GM12878 (cell line): Measurements from ENCODE around the gene CCDC141. TPM values are rescaled to one million over a fixed set of nuclear protein-coding genes. Genes with fewer than 3 reads are reported as not detected.

Source experiments
- ATF7 ChIP-seq: fragments of 450-650 bp; IDR thresholded peaks from 2 replicates; pipeline ENCODE4 v1.6.1; 2016; ENCODE audit warnings: low read depth, mild to moderate bottlenecking
- IKZF2 ChIP-seq, 2 experiments: fragments of 450-650 bp; IDR thresholded peaks; 2 replicates each; pipeline ENCODE4 v1.6.1; 2017; ENCODE audit warnings: mild to moderate bottlenecking in 2 of 2, moderate library complexity in 2 of 2
- MTA2 ChIP-seq: fragments of 450-650 bp; IDR thresholded peaks from 2 replicates; pipeline ENCODE4 v1.6.1; 2016; ENCODE audit warnings: low read depth, mild to moderate bottlenecking, moderate library complexity
- NBN ChIP-seq: fragments of 450-650 bp; IDR thresholded peaks from 2 replicates; pipeline ENCODE4 v1.6.1; 2016
- POU2F2 ChIP-seq: IDR thresholded peaks from 3 replicates; pipeline ENCODE4 v1.6.1; 2011; ENCODE audit warnings: low read depth, mild to moderate bottlenecking, low read length, borderline replicate concordance
- RAD51 ChIP-seq: fragments of 450-650 bp; IDR thresholded peaks from 2 replicates; pipeline ENCODE4 v1.6.1; 2016; ENCODE audit warnings: moderate library complexity, mild to moderate bottlenecking, inconsistent platforms
- RELA ChIP-seq: fragments of 450-650 bp; IDR thresholded peaks from 2 replicates; pipeline ENCODE4 v1.8.0; 2014; ENCODE audit warnings: borderline replicate concordance; ENCODE audit not compliant: partially characterized antibody
- SMAD5 ChIP-seq: IDR thresholded peaks from 2 replicates; pipeline ENCODE4 v1.6.1; 2016; ENCODE audit warnings: antibody characterized with exemption, low read depth
- polyA plus RNA-seq, 11 experiments: library from polyadenylated mRNA; depleted of rRNA in 4 of 11; unstranded in 6 of 11; stranded (reverse) in 5 of 11; fragments of >200 nt; fragmentation: Nextera tagmentation in 4 of 11; fragmentation: Illumina TruSeq in 1 of 11; extraction: Ambion mirVana in 4 of 11; extraction: Trizol in 1 of 11; gene quantifications; 1 replicate in 1 of 11; 2 replicates in 10 of 11; pipeline versions ENCODE4 v1.2.1 to v1.2.3, GENCODE V29; 2011 to 2016; ENCODE audit warnings: inconsistent platforms in 2 of 11, missing spikeins in 2 of 11, low read depth in 1 of 11
- total RNA-seq, 4 experiments: library from RNA; depleted of rRNA in 3 of 4; stranded (reverse); fragments of >200 nt in 3 of 4; fragmentation: Illumina TruSeq in 1 of 4; extraction: Trizol in 1 of 4; gene quantifications; 2 replicates each; pipeline versions ENCODE4 v1.2.1 to v1.2.3, GENCODE V29; 2013 to 2021
- TF ChIP-seq, protein P1 (sequence below): fragments of 450-650 bp; IDR thresholded peaks from 2 replicates; pipeline ENCODE4 v1.6.1; 2016; ENCODE audit warnings: mild to moderate bottlenecking, moderate library complexity, borderline replicate concordance
- TF ChIP-seq, protein P2 (sequence below): fragments of 450-650 bp; IDR thresholded peaks from 2 replicates; pipeline ENCODE4 v1.6.1; 2016; ENCODE audit warnings: mild to moderate bottlenecking
- TF ChIP-seq, protein P3 (sequence below): IDR thresholded peaks from 2 replicates; pipeline ENCODE4 v1.6.1; 2011; ENCODE audit warnings: mild to moderate bottlenecking, low read depth, low read length, moderate library complexity; ENCODE audit not compliant: insufficient replicate concordance
- TF ChIP-seq, protein P4 (sequence below): IDR thresholded peaks from 2 replicates; pipeline ENCODE4 v1.6.1; 2012; ENCODE audit warnings: mild to moderate bottlenecking, low read depth, low read length
- TF ChIP-seq, protein P5 (sequence below), 3 experiments: IDR thresholded peaks in 2 of 3; conservative IDR thresholded peaks in 1 of 3; 2 replicates each; pipeline ENCODE4 v1.5.1; 2011; ENCODE audit warnings: low read depth in 3 of 3, low read length in 3 of 3, mild to moderate bottlenecking in 3 of 3, control low read depth in 2 of 3, moderate library complexity in 2 of 3, inconsistent platforms in 1 of 3, mixed read lengths in 1 of 3; ENCODE audit not compliant: control insufficient read depth in 2 of 3, insufficient read depth in 1 of 3; ENCODE audit errors: extremely low read depth in 1 of 3
- TF ChIP-seq, protein P6 (sequence below): fragments of 450-650 bp; IDR thresholded peaks from 2 replicates; pipeline ENCODE4 v1.6.1; 2014; ENCODE audit warnings: mild to moderate bottlenecking
- TF ChIP-seq, protein P7 (sequence below): IDR thresholded peaks from 2 replicates; pipeline ENCODE4 v1.6.1; 2012; ENCODE audit warnings: low read length, inconsistent platforms

Gene CCDC141
- total and polyA plus RNA-seq, 10 of the 15 experiments (the other 5 are each of a cell fraction or from before 2014, with no cell fraction given) = 0.84 to 12.5 (median 3.6) TPM

DNA sequence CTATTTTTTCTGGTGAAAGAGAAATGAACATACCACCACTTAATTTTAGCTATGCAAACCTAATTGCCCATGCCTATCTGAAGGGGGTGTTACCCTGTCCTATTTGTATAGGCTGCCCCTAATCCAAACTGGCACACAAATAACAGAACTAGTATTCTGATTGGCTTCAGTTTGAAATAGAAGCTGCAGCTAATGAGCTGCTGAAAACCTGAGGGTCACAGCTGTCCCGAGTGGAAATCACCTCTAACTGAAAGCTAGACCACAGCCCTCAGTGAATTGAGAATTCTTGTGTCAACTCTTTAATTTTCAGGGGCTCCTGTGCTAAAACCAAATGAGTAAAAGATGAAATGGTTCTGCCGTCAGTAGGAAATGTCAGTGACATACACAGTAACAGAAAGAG, 28.7 kb downstream of the CCDC141 start (continued):
- TF ChIP-seq ATF7 (peak; percentile 58; the same call in 1 of the 2 replicates), NBN (peak; percentile 85), RELA (peak; percentile 91), MTA2 (peak; percentile 98), RAD51 (no peak), SMAD5 (no peak), POU2F2 (peak; percentile 72; the same call in 1 of the 3 replicates), IKZF2 (IDR thresholded peaks at IDR 0.05) (peak in 1 of 2 experiments; percentile 70; a peak in 2 of 4 replicates)
- TF ChIP-seq, protein P1, sequence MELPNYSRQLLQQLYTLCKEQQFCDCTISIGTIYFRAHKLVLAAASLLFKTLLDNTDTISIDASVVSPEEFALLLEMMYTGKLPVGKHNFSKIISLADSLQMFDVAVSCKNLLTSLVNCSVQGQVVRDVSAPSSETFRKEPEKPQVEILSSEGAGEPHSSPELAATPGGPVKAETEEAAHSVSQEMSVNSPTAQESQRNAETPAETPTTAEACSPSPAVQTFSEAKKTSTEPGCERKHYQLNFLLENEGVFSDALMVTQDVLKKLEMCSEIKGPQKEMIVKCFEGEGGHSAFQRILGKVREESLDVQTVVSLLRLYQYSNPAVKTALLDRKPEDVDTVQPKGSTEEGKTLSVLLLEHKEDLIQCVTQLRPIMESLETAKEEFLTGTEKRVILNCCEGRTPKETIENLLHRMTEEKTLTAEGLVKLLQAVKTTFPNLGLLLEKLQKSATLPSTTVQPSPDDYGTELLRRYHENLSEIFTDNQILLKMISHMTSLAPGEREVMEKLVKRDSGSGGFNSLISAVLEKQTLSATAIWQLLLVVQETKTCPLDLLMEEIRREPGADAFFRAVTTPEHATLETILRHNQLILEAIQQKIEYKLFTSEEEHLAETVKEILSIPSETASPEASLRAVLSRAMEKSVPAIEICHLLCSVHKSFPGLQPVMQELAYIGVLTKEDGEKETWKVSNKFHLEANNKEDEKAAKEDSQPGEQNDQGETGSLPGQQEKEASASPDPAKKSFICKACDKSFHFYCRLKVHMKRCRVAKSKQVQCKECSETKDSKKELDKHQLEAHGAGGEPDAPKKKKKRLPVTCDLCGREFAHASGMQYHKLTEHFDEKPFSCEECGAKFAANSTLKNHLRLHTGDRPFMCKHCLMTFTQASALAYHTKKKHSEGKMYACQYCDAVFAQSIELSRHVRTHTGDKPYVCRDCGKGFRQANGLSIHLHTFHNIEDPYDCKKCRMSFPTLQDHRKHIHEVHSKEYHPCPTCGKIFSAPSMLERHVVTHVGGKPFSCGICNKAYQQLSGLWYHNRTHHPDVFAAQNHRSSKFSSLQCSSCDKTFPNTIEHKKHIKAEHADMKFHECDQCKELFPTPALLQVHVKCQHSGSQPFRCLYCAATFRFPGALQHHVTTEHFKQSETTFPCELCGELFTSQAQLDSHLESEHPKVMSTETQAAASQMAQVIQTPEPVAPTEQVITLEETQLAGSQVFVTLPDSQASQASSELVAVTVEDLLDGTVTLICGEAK = no peak
- TF ChIP-seq, protein P2, sequence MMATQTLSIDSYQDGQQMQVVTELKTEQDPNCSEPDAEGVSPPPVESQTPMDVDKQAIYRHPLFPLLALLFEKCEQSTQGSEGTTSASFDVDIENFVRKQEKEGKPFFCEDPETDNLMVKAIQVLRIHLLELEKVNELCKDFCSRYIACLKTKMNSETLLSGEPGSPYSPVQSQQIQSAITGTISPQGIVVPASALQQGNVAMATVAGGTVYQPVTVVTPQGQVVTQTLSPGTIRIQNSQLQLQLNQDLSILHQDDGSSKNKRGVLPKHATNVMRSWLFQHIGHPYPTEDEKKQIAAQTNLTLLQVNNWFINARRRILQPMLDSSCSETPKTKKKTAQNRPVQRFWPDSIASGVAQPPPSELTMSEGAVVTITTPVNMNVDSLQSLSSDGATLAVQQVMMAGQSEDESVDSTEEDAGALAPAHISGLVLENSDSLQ = peak; percentile 56
- TF ChIP-seq, protein P3, sequence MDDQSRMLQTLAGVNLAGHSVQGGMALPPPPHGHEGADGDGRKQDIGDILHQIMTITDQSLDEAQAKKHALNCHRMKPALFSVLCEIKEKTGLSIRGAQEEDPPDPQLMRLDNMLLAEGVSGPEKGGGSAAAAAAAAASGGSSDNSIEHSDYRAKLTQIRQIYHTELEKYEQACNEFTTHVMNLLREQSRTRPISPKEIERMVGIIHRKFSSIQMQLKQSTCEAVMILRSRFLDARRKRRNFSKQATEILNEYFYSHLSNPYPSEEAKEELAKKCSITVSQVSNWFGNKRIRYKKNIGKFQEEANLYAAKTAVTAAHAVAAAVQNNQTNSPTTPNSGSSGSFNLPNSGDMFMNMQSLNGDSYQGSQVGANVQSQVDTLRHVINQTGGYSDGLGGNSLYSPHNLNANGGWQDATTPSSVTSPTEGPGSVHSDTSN = no peak
- TF ChIP-seq, protein P4, sequence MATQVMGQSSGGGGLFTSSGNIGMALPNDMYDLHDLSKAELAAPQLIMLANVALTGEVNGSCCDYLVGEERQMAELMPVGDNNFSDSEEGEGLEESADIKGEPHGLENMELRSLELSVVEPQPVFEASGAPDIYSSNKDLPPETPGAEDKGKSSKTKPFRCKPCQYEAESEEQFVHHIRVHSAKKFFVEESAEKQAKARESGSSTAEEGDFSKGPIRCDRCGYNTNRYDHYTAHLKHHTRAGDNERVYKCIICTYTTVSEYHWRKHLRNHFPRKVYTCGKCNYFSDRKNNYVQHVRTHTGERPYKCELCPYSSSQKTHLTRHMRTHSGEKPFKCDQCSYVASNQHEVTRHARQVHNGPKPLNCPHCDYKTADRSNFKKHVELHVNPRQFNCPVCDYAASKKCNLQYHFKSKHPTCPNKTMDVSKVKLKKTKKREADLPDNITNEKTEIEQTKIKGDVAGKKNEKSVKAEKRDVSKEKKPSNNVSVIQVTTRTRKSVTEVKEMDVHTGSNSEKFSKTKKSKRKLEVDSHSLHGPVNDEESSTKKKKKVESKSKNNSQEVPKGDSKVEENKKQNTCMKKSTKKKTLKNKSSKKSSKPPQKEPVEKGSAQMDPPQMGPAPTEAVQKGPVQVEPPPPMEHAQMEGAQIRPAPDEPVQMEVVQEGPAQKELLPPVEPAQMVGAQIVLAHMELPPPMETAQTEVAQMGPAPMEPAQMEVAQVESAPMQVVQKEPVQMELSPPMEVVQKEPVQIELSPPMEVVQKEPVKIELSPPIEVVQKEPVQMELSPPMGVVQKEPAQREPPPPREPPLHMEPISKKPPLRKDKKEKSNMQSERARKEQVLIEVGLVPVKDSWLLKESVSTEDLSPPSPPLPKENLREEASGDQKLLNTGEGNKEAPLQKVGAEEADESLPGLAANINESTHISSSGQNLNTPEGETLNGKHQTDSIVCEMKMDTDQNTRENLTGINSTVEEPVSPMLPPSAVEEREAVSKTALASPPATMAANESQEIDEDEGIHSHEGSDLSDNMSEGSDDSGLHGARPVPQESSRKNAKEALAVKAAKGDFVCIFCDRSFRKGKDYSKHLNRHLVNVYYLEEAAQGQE = no peak
- TF ChIP-seq, protein P5, sequence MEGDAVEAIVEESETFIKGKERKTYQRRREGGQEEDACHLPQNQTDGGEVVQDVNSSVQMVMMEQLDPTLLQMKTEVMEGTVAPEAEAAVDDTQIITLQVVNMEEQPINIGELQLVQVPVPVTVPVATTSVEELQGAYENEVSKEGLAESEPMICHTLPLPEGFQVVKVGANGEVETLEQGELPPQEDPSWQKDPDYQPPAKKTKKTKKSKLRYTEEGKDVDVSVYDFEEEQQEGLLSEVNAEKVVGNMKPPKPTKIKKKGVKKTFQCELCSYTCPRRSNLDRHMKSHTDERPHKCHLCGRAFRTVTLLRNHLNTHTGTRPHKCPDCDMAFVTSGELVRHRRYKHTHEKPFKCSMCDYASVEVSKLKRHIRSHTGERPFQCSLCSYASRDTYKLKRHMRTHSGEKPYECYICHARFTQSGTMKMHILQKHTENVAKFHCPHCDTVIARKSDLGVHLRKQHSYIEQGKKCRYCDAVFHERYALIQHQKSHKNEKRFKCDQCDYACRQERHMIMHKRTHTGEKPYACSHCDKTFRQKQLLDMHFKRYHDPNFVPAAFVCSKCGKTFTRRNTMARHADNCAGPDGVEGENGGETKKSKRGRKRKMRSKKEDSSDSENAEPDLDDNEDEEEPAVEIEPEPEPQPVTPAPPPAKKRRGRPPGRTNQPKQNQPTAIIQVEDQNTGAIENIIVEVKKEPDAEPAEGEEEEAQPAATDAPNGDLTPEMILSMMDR (IDR thresholded peaks at IDR 0.05 in 2 of 3, conservative IDR thresholded peaks at IDR 0.05 in 1 of 3; ENCODE audit: control insufficient read depth in 2 of 3, extremely low read depth in 1 of 3, insufficient read depth in 1 of 3, low read depth in 3 of 3, low read length in 3 of 3) = no peak
- TF ChIP-seq, protein P6, sequence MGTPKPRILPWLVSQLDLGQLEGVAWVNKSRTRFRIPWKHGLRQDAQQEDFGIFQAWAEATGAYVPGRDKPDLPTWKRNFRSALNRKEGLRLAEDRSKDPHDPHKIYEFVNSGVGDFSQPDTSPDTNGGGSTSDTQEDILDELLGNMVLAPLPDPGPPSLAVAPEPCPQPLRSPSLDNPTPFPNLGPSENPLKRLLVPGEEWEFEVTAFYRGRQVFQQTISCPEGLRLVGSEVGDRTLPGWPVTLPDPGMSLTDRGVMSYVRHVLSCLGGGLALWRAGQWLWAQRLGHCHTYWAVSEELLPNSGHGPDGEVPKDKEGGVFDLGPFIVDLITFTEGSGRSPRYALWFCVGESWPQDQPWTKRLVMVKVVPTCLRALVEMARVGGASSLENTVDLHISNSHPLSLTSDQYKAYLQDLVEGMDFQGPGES = no peak
- TF ChIP-seq, protein P7, sequence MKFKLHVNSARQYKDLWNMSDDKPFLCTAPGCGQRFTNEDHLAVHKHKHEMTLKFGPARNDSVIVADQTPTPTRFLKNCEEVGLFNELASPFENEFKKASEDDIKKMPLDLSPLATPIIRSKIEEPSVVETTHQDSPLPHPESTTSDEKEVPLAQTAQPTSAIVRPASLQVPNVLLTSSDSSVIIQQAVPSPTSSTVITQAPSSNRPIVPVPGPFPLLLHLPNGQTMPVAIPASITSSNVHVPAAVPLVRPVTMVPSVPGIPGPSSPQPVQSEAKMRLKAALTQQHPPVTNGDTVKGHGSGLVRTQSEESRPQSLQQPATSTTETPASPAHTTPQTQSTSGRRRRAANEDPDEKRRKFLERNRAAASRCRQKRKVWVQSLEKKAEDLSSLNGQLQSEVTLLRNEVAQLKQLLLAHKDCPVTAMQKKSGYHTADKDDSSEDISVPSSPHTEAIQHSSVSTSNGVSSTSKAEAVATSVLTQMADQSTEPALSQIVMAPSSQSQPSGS = peak; percentile 47; the same call in 1 of the 2 replicates
